ENCODE results near the gene MOSMO. TPM values are rescaled to one million over a fixed set of nuclear protein-coding genes. Genes with fewer than 3 reads are reported as not detected.

MOSMO gene
- total RNA-seq, 1 donor from 2014 or later, result 13.0 TPM

DNA sequence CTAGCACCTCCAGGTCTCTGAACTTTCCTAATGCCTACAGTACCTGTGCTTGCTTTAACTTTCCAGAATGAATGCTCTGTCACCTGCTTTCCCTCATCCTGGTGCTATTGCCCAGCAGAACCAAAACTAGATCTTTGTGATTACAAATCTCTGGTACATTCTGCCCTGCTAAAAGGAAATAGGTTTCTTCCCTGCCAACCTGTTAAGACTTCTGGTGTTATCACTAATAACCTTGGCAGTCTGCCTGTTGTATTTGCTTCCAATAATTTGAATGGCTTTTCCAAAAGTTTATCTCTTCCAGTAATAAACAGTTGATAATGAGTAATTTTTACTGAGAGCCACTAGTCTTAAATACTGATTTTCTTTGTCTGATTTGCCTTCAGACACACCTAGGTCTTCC lies 22.4 kb upstream of the MOSMO start:
- no peaks in the 10 kb centered on the region for H3K36me3 Mint-ChIP-seq (ENCODE audit: unreplicated experiment)
- no peak for DNase-seq
- TF ChIP-seq, protein P1, sequence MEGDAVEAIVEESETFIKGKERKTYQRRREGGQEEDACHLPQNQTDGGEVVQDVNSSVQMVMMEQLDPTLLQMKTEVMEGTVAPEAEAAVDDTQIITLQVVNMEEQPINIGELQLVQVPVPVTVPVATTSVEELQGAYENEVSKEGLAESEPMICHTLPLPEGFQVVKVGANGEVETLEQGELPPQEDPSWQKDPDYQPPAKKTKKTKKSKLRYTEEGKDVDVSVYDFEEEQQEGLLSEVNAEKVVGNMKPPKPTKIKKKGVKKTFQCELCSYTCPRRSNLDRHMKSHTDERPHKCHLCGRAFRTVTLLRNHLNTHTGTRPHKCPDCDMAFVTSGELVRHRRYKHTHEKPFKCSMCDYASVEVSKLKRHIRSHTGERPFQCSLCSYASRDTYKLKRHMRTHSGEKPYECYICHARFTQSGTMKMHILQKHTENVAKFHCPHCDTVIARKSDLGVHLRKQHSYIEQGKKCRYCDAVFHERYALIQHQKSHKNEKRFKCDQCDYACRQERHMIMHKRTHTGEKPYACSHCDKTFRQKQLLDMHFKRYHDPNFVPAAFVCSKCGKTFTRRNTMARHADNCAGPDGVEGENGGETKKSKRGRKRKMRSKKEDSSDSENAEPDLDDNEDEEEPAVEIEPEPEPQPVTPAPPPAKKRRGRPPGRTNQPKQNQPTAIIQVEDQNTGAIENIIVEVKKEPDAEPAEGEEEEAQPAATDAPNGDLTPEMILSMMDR (IDR thresholded peaks at IDR 0.05; ENCODE audit: partially characterized antibody, unreplicated experiment), result no peak
- H3K4me1 Mint-ChIP-seq (ENCODE audit: low read depth, unreplicated experiment), result no peaks in the 10 kb centered on the region
- H3K9me3 Mint-ChIP-seq (ENCODE audit: unreplicated experiment), result no peaks in the 10 kb centered on the region
- no peak overlapping the region for H3K27ac Mint-ChIP-seq (ENCODE audit: unreplicated experiment)
- peaks cover 6% of the 10 kb centered on the region for H3K27me3 Mint-ChIP-seq (ENCODE audit: unreplicated experiment)
- no peak overlapping the region for H3K4me3 Mint-ChIP-seq (ENCODE audit: unreplicated experiment)

DNA sequence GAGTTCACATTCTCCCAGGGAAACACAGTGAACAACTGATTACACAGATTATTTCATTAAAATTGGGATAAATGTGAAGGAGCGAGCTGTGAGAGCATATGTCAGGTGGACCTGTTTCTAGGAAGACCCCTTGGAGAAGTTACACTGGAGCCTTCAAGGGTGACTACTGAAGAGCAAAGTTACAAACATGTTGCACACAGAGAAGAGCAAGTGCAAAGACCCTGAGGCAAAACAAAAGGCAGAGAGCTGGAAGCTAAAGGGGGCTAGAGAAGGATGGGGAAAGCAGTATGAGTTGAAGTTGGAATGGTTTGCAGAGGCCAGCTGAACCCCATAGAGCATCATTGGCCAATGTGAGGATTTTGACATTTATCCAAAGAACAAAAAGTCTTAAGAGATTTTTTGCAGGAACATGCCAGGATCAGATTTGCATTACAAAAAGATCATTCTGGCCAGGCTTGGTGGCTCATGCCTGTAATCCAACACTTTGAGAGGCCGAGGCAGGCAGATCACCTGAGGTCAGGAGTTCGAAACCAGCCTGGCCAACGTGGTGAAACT lies 21.1 kb upstream of the MOSMO start:
- no peak overlapping the region for H3K27ac Mint-ChIP-seq (ENCODE audit: unreplicated experiment)
- TF ChIP-seq, protein P1 (IDR thresholded peaks at IDR 0.05; ENCODE audit: partially characterized antibody, unreplicated experiment), result no peak
- H3K4me1 Mint-ChIP-seq (ENCODE audit: low read depth, unreplicated experiment), result no peaks in the 10 kb centered on the region
- H3K36me3 Mint-ChIP-seq (ENCODE audit: unreplicated experiment), result no peaks in the 10 kb centered on the region
- H3K9me3 Mint-ChIP-seq (ENCODE audit: unreplicated experiment), result no peaks in the 10 kb centered on the region
- peaks cover 6% of the 10 kb centered on the region for H3K27me3 Mint-ChIP-seq (ENCODE audit: unreplicated experiment)
- DNase-seq, result no peak
- H3K4me3 Mint-ChIP-seq (ENCODE audit: unreplicated experiment), result no peak overlapping the region

DNA sequence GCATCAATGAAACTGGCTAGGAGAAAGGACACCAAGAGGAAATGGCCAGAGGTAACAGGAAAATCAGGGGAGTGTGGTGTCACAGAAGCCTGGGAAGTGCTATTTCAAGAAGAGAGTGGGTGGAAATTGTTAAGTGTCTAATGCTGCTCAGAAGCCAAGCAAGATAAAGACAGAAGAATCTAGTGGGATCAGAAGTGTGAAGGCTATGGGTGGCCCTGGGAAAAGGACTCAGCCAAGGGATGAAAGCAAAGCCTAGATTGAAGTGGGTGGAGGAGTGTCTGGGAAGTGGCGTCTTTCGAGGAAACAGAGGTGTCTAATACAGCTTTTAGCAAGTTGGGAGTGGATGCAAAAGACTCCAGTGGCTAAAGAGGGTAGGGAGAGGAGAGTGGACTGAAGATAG lies 20.4 kb upstream of the MOSMO start:
- no peak for DNase-seq
- Mint-ChIP-seq H3K9me3 (ENCODE audit: unreplicated experiment) (no peaks in the 10 kb centered on the region), H3K27ac (ENCODE audit: unreplicated experiment) (no peak overlapping the region), H3K36me3 (ENCODE audit: unreplicated experiment) (no peaks in the 10 kb centered on the region), H3K4me3 (ENCODE audit: unreplicated experiment) (no peak overlapping the region), H3K27me3 (ENCODE audit: unreplicated experiment) (peaks cover 6% of the 10 kb centered on the region), H3K4me1 (ENCODE audit: low read depth, unreplicated experiment) (no peaks in the 10 kb centered on the region)
- TF ChIP-seq, protein P1 (IDR thresholded peaks at IDR 0.05; ENCODE audit: partially characterized antibody, unreplicated experiment), result no peak

DNA sequence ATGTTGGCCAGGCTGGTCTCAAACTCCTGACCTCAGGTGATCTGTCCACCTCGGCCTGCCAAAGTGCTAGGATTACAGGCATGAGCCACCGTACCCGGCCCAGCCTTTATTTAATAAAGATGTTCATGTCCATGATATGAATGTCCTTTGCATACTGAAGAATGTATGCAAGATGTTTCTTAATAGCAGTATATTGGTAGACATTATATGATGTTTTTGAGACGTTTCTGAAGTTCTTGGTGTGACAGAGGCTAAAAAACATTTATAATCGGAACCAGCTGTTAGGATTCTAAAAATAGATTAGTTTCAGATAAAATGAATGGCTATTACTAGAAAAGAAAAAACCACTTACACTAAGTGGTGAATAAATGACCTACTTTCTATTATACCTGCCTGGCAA lies 18.8 kb upstream of the MOSMO start:
- H3K4me1 Mint-ChIP-seq (ENCODE audit: low read depth, unreplicated experiment), result no peaks in the 10 kb centered on the region
- no peaks in the 10 kb centered on the region for H3K36me3 Mint-ChIP-seq (ENCODE audit: unreplicated experiment)
- H3K4me3 Mint-ChIP-seq (ENCODE audit: unreplicated experiment), result no peak overlapping the region
- H3K27me3 Mint-ChIP-seq (ENCODE audit: unreplicated experiment), result peaks cover 4% of the 10 kb centered on the region
- TF ChIP-seq, protein P1 (IDR thresholded peaks at IDR 0.05; ENCODE audit: partially characterized antibody, unreplicated experiment), result no peak
- no peak overlapping the region for H3K27ac Mint-ChIP-seq (ENCODE audit: unreplicated experiment)
- H3K9me3 Mint-ChIP-seq (ENCODE audit: unreplicated experiment), result no peaks in the 10 kb centered on the region
- no peak for DNase-seq

DNA sequence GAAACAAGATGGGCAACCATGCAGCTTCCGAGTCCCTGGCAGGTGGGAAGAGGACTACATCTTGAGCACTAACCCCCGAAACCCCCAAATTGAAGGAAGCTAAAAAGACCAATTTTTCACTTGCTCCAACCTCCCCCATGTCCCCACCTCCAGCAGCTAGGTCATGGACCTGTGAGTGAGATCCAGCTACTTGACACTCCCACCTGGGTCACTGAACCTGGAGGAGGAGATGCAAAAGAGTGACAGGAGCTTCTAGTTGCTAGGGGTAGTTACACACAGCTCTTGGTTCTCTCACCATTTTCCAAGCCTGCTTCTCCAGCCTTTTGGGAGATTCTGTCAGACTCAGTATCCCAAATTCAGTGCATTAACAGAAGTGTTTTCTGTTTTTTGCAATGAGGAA lies 18.2 kb upstream of the MOSMO start:
- Mint-ChIP-seq H3K36me3 (ENCODE audit: unreplicated experiment) (no peaks in the 10 kb centered on the region), H3K4me3 (ENCODE audit: unreplicated experiment) (no peak overlapping the region), H3K9me3 (ENCODE audit: unreplicated experiment) (no peaks in the 10 kb centered on the region), H3K4me1 (ENCODE audit: low read depth, unreplicated experiment) (no peaks in the 10 kb centered on the region), H3K27me3 (ENCODE audit: unreplicated experiment) (peaks cover 4% of the 10 kb centered on the region), H3K27ac (ENCODE audit: unreplicated experiment) (no peak overlapping the region)
- DNase-seq, result no peak
- TF ChIP-seq, protein P1 (IDR thresholded peaks at IDR 0.05; ENCODE audit: partially characterized antibody, unreplicated experiment), result no peak

All from glutamatergic neuron (in vitro differentiated cells).